A549 (cell line): ENCODE data around the gene HLA-DMA.

ENCODE experiments used
- EP300 ChIP-seq, 2 experiments: fragments of >200 bp; sonication (Bioruptor Twin); formaldehyde crosslinking; IDR thresholded peaks; 2 replicates in 1 of 2; 3 replicates in 1 of 2; pipeline ENCODE4 v1.6.1; 2016 to 2017
- FOSB ChIP-seq: fragments of 250-450 bp; sonication (Bioruptor Pico); IDR thresholded peaks from 2 replicates; pipeline ENCODE4 v1.5.0; 2020; ENCODE audit warnings: mild to moderate bottlenecking, moderate library complexity
- JUNB ChIP-seq: fragments of >200 bp; sonication (Bioruptor Twin); formaldehyde crosslinking; IDR thresholded peaks from 2 replicates; pipeline ENCODE4 v1.6.1; 2016
- KDM1A ChIP-seq: fragments of 200-600 bp; sonication (generic); IDR thresholded peaks from 2 replicates; pipeline ENCODE4 v1.6.1; 2016; ENCODE audit warnings: low read depth, mild to moderate bottlenecking
- NFE2L2 ChIP-seq: fragments of 150-350 bp; conservative IDR thresholded peaks from 2 replicates; pipeline ENCODE4 v1.6.1; 2014; ENCODE audit warnings: low read length
- POLR2A ChIP-seq: IDR thresholded peaks from 2 replicates; pipeline ENCODE4 v1.6.1; 2012; ENCODE audit warnings: mild to moderate bottlenecking, low read length
- POLR2AphosphoS2 ChIP-seq: conservative IDR thresholded peaks from 2 replicates; pipeline ENCODE4 v1.6.1; 2012; ENCODE audit warnings: low read length, improper control_type of control experiment, inconsistent platforms
- RAD21 ChIP-seq, 2 experiments: fragments of >200 bp in 1 of 2; sonication (Bioruptor Twin) in 1 of 2; formaldehyde crosslinking in 1 of 2; IDR thresholded peaks in 1 of 2; conservative IDR thresholded peaks in 1 of 2; 2 replicates in 1 of 2; 3 replicates in 1 of 2; pipeline ENCODE4 v1.6.1; 2012 to 2018; ENCODE audit warnings: inconsistent platforms in 1 of 2
- TP53 ChIP-seq: fragments of 250-450 bp; sonication (Bioruptor Pico); IDR thresholded peaks from 2 replicates; pipeline ENCODE4 v1.5.0; 2021; ENCODE audit warnings: mild to moderate bottlenecking, moderate library complexity
- TF ChIP-seq, protein P1 (sequence below): fragments of >200 bp; sonication (Bioruptor Twin); formaldehyde crosslinking; IDR thresholded peaks from 3 replicates; pipeline ENCODE4 v1.5.1; 2016

DNA sequence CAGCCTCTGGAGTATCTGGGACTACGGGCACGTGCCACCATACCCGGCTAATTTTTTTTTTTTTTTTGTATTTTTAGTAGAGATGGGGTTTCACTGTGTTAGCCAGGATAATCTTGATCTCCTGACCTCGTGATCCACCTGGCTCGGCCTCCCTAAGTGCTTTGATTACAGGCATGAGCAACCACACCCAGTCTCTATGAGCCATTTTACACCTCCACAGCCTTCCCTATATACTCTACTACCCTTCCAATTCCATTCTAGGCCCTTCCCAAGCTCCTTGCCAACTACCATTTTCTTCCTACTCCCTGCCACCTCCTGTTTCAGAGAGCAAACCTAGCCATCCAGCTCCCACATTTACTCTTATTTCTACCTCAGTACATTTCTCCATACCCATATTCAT is 7.7 kb upstream of the HLA-DMA start:
- TF ChIP-seq POLR2A (no peak), FOSB (CRISPR knock-in tag) (no peak), JUNB (no peak), KDM1A (no peak), TP53 (no peak), EP300 (IDR thresholded peaks at IDR 0.05) (no peak), NFE2L2 (no peak), RAD21 (conservative IDR thresholded peaks at IDR 0.05 in 1 of 2, IDR thresholded peaks at IDR 0.05 in 1 of 2) (no peak), POLR2AphosphoS2 (no peak)
- TF ChIP-seq, protein P1, sequence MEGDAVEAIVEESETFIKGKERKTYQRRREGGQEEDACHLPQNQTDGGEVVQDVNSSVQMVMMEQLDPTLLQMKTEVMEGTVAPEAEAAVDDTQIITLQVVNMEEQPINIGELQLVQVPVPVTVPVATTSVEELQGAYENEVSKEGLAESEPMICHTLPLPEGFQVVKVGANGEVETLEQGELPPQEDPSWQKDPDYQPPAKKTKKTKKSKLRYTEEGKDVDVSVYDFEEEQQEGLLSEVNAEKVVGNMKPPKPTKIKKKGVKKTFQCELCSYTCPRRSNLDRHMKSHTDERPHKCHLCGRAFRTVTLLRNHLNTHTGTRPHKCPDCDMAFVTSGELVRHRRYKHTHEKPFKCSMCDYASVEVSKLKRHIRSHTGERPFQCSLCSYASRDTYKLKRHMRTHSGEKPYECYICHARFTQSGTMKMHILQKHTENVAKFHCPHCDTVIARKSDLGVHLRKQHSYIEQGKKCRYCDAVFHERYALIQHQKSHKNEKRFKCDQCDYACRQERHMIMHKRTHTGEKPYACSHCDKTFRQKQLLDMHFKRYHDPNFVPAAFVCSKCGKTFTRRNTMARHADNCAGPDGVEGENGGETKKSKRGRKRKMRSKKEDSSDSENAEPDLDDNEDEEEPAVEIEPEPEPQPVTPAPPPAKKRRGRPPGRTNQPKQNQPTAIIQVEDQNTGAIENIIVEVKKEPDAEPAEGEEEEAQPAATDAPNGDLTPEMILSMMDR: no peak
